AG04450 (cell line): ENCODE measurements around the gene SLC35D2. TPM values are rescaled to one million over a fixed set of nuclear protein-coding genes. Genes with fewer than 3 reads are reported as not detected.

ENCODE experiments used
- CTCF ChIA-PET: fragments of 300-600, 350-600 bp; formaldehyde crosslinking; extraction: SDS; loops from one replicate; lab custom pipeline; 2022; ENCODE audit warnings: antibody characterized with exemption, inconsistent platforms; lab: Charles Lee
- POLR2A ChIA-PET: fragments of 350-600 bp; formaldehyde crosslinking; extraction: SDS; loops from one replicate; lab custom pipeline; 2021; ENCODE audit warnings: antibody characterized with exemption, inconsistent platforms; lab: Yijun Ruan, JAX
- DNase-seq: peaks from one replicate; pipeline ENCODE4 v3.0.0-alpha.2; 2011; ENCODE audit warnings: low read depth, low spot score
- H3K27ac ChIP-seq: one replicate; pipeline ENCODE4 v1.5.1; 2012; ENCODE audit warnings: low read depth, low read length, control low read depth
- H3K27me3 ChIP-seq: one replicate; pipeline ENCODE4 v1.6.0; 2012; ENCODE audit warnings: low read length; ENCODE audit not compliant: control insufficient read depth, insufficient read depth
- H3K4me3 ChIP-seq: 2 replicates; pipeline ENCODE4 v1.5.1; 2011; ENCODE audit warnings: mild to moderate bottlenecking, low read depth, low read length, control low read depth
- H3K9me3 ChIP-seq: 2 replicates; pipeline ENCODE4 v1.5.1; 2012; ENCODE audit warnings: low read length; ENCODE audit not compliant: control insufficient read depth, insufficient read depth
- CTCF ChIP-seq: IDR thresholded peaks from 2 replicates; pipeline ENCODE4 v1.5.1; 2011; ENCODE audit warnings: low read depth, low read length, control low read depth, inconsistent platforms
- polyA plus RNA-seq: library from polyadenylated mRNA; depleted of rRNA; stranded (reverse); fragments of >200 nt; gene quantifications from 2 replicates; pipeline ENCODE4 v1.2.3, GENCODE V29; 2011

The SLC35D2 gene
- polyA plus RNA-seq, 1 experiment = 24.1 TPM

- POLR2A ChIA-PET = no interaction called here
- no peak for DNase-seq
- CTCF ChIA-PET = interaction anchor here (0.6 kb wide), 1 partner anchor 12 kb away, joined by 4 read pairs; no protein-coding TSS in a partner anchor
- Histone ChIP-seq H3K27me3 (no peaks in the 10 kb centered on the region), H3K4me3 (no peak overlapping the region), H3K27ac (no peak overlapping the region), H3K9me3 (peaks cover 5% of the 10 kb centered on the region)
- no peak for TF ChIP-seq CTCF
Measured at GRCh38 chr9:96400132-96400910, 16.8 kb upstream of the SLC35D2 start.

GRCh38 chr9:96399325-96399633 is 15.8 kb upstream of the SLC35D2 start:
- POLR2A ChIA-PET = no interaction called here
- H3K9me3 ChIP-seq = peaks cover 5% of the 10 kb centered on the region
- CTCF ChIA-PET = no interaction called here
- no peaks in the 10 kb centered on the region for H3K27me3 ChIP-seq
- no peak overlapping the region for H3K27ac ChIP-seq
- TF ChIP-seq CTCF = no peak
- H3K4me3 ChIP-seq = no peak overlapping the region
- no peak for DNase-seq

GRCh38 chr9:96398582-96399324 is 15.2 kb upstream of the SLC35D2 start:
- H3K4me3 ChIP-seq = no peak overlapping the region
- no peak for TF ChIP-seq CTCF
- peaks cover 5% of the 10 kb centered on the region for H3K9me3 ChIP-seq
- POLR2A ChIA-PET = no interaction called here
- no peak for DNase-seq
- CTCF ChIA-PET = interaction anchor here (0.7 kb wide), 1 partner anchor 18 kb away, joined by 3 read pairs; no protein-coding TSS in a partner anchor
- H3K27me3 ChIP-seq = no peaks in the 10 kb centered on the region
- no peak overlapping the region for H3K27ac ChIP-seq

GRCh38 chr9:96395964-96396363 is 12.5 kb upstream of the SLC35D2 start:
- H3K4me3 ChIP-seq = no peak overlapping the region
- H3K27me3 ChIP-seq = no peaks in the 10 kb centered on the region
- TF ChIP-seq CTCF = no peak
- no peak overlapping the region for H3K27ac ChIP-seq
- peaks cover 1% of the 10 kb centered on the region for H3K9me3 ChIP-seq
- no peak for DNase-seq
- POLR2A ChIA-PET = no interaction called here
- CTCF ChIA-PET = no interaction called here

- no peak overlapping the region for H3K4me3 ChIP-seq
- DNase-seq = no peak
- CTCF ChIA-PET = interaction anchor here (0.6 kb wide), 1 partner anchor 11 kb away, joined by 3 read pairs; no protein-coding TSS in a partner anchor
- TF ChIP-seq CTCF = no peak
- H3K9me3 ChIP-seq = no peaks in the 10 kb centered on the region
- POLR2A ChIA-PET = no interaction called here
- no peak overlapping the region for H3K27ac ChIP-seq
- H3K27me3 ChIP-seq = no peaks in the 10 kb centered on the region
Measured at GRCh38 chr9:96394832-96395496, 11.5 kb upstream of the SLC35D2 start.
